GM19193 (cell line): ENCODE data around the gene DPYSL4.

ENCODE experiments used
- POLR2A ChIP-seq: IDR thresholded peaks from 4 replicates; pipeline ENCODE4 v1.6.1; 2011; ENCODE audit not compliant: insufficient read depth, insufficient read length; ENCODE audit errors: extremely low read depth

DPYSL4 gene

DNA sequence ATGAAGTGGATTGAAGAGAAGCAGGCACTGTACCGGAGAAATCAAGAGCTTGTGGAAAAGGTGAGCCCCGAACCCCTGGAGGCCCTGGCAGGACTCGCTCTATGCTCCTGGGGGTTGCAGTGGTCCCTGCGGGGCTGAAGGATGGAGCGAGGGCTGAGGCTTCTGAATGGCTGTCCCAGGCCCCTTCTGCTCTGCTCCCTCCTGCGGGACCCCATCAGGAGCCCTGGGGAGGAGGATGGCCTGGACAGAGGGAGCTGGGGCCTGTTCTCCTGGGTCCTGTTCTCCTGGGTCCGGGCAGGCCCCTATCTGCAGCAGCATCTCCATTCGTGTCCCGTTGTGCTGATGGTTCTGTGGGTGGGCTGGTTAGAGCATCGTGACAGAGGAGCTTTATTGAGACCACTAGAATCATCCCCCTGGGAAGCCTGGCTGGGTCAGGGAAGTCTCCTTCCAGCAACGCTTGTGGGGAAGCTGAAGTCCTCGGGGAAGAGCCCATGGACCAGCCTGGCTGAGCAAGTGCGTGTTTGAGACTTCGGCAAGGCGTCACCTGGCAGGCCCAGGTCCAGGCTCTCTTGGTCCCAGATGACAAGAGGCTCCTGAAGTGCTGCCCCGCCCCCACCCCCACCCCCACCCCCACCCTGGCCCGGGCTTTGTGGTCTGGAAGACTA, 41.1 kb upstream of the DPYSL4 start:
- no peak for TF ChIP-seq POLR2A

DNA sequence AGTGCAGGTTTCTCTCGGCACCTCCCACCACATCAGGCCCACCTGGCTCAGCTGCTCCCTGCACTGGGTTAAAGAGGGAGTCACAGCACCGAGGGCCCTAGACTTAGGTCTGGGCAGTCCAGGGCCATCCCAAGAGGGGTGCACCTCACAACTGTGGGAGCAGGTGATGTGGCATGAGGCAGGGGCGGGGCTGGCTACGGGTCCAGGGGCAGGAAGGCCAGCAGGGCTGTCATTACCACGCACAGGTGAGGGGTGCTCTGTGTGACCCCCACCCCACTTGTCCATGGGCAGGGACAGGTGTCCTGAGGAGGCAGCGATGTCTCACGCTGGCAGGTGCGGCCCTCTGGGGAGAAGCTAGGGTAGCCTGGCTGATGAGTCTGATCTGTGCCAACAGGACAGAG, 40.5 kb upstream of the DPYSL4 start:
- no peak for TF ChIP-seq POLR2A

DNA sequence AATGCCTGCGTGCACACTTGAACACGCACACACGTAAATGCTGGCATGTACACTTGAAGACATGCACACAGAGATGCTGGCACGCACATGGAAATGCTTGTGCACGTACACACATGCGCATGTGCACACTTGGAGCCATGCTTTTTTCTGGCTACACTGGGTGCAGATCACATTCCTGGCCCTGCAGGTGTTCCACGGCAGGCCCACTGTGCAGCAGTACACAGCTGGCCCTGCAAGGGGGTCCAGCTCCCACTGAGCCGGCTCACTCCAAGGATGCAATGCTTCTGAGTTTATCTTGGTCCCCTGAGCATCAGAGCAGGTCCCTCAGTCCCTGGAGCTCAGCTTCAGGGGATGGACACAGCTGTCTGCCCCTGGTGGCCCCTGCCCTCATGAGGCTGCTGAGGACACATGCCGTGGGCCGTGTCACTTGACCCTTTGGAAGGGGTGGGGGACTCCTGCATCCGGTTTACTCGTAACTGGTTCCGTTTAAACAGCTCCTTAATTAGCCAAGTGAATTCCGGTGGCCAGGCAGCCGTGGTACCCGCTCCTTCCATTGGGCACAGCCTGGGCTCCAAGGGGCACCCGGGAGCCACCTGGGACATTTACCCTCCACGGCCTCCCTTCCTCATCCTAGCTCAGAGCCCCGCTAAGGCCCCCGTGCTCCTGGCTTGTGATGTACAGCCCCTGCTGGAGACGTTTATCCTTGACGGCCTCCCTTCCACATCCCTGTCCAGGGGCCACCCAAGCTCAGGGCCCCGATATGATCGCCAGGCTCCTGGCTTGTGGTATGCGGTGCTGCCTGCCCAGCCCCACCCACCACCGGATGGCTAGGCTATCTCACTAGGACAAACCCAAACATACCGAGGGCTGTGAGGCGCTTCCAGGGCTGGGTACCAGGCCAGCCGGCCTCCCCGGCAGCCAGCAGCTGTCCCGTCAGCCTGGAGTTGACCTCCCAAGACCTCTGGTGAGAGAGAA, 39.5 kb upstream of the DPYSL4 start:
- no peak for TF ChIP-seq POLR2A

DNA sequence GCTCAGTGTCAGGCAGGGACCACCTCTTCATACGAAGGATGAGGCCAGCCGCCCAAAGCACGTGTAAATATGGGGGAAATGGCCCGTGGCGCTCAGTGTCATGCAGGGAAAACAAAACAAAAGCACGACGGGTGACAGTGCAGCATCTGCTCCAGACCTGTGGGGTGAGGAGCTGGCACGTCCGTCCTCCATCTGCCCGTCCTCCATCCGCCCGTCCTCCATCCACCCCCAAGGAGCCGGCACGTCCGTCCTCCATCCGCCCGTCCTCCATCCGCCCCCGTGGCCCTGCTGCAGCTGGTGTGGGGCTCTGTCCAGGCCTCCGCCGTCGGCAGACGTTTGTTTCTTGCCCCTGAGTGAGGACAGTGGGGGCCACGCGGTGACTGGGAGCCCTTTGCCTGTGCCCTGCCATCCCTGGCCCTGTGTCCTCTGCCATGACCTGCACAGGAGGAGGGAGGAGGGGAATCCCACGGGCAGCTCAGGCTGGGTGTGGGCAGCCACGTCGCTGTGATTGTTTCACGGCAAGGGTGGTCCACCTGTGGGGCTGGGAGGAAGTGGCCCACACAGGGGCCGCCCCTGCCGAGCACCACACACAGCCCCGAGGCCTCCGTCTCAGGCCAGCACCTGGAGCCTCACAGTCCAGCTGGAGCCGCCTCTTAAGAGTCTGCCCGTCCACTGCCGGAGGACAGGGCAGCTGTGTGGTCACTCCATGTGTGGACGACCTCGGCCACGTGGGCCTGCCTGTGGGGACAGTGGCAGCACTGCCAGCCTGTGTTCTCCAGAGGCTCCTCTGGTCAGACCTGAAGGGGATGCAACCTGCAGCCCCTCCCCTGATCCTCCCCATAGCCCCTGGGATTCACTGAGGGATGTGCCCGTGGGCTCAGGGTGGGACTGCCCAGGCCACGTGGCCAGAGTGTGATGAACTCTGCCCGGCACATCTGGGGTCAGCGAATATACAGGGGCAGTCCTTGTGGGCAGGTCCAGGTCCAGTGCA, 38.2 kb upstream of the DPYSL4 start:
- no peak for TF ChIP-seq POLR2A

DNA sequence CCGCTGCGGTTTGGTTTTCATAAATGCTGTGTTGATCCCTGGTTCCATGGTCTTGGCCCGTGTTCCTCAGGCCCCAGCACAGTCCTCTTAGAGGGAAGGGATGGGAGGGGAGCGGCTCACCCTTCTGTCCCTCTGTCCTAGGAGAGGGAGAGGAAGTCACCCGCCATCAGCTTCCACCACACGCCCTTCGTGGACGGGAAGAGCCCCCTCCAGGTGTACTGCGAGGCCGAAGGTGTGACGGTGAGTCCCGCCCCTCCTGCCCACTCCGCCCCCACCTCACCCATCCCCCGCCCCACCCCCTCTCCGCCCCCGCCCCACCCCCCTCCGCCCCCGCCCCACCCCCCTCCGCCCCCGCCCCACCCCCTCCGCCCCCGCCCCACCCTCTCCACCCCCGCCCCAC, 37.5 kb upstream of the DPYSL4 start:
- TF ChIP-seq POLR2A: no peak

DNA sequence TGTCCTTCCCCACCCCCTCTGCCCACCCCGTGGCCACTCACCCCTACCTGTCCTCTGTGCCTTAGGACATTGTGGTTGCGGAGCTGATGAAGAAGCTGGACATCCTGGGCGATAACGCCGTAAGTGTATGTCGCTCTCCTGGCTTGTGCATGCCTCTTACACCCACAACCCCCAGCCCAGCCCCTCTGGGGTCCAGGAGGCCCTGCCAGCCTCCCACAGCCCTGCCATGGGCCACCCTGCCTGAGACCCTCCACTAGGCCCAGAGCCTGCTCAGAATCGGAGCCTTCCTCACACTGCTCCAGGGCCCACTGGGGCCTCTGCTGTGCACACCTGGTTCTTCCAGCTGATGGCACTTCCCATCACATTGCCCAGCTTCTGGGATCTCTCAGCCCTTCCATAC, 36.8 kb upstream of the DPYSL4 start:
- no peak for TF ChIP-seq POLR2A

DNA sequence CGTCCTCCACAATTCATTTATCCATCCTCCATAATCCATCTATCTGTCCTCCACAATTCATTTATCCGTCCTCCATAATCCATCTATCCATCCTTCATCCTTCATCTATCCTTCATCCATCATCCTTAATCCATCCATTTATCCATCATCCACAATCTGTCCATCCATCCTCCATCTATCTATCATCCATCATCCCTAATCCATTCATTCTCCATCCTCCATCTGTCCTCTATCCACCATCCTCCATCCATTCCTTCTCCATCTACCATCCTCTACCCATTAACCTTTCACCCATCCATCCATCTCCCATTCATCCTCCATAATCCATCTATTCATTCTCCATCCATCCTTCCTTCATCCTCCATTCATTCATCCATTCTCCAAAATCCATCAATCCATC, 36.0 kb upstream of the DPYSL4 start:
- no peak for TF ChIP-seq POLR2A

DNA sequence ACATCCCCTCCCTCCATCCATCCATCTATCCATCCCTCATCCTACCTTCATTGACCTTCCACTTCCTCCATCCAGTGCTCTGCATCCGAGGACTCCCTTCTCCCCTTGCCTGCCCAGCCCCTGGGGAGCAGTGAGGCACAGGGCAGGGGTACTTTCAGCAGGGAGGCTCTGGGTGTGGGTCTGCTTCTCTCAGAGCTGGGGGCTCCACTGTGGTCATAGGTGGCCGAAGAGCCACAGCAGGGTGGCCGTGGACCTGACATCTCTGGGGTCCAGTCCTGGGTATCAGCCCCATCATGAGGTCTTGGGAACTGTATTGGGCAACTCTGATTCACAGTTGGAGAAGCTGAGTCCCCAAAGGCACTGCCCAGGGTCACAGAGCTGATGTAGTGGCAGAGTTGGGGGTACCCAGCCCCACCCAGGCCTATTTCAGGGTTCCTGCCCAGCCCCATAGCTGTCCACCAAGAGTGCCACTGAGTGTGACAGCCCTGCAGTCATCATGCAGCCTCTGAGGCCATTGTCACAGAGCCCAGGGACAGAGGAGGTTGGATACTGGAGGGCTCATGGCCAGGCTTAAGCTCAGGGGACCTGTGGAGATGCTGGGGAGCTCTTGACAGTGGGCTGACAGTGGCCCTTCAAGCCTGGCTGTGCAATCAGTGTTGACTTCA, 35.3 kb upstream of the DPYSL4 start:
- TF ChIP-seq POLR2A: no peak

DNA sequence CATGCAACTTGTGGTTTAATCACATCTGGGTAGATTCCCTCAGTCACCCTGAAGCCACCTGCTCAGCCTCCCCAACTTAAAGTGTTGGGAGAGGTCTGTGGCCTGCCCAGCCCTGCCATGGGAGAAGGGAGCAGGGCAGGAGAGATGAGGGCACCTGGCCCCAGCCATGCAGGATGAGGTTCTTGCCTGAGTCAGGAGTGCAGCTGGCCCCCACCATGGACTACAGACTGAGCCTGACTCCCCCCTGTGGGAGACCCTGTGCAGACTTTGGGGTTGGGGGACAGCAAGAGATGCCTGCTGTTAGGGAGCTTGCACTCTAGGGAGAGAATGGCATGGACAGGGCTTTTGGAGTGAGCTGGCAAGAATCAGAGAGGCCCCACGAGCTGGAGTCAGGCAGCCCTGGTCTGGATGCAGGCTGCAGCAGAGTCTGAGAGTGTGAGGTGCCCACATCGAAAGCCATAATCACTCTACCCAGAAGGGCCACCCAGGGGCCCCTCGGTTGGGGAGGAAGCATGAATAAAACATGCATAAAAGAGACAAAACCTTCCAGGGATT, 34.7 kb upstream of the DPYSL4 start:
- no peak for TF ChIP-seq POLR2A

DNA sequence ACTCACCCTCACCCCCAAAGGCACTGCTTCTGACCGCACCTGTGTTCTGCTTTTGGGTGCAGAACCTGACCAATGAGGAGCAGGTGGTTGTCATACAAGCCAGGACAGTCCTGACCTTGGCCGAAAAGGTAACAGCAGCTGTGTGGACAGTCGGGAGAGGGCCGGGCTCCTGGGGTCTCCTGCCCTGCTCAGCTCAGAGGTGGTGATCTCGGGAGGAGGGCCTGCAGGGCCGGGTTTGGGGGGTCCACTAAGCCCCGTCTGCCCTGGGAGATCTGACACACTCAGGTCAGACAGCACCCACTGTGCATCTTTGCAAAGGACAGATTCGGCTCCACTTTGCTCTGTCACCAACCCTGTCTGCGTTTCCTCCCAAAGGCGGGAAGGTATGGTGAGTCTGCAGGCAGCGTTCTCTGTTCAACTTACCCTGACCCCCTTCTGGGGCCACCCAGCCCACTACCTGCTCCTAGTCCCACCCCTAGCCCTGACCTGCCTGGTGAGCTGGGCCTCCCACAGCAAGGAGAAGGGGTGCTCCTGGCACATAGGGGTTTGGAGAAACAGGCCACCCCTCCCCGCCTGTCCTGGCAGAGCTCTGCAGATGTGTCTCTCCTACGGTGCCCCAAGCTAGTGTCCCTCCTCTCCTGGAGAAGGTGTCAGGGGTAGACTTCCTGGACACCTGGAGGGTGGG, 33.7 kb upstream of the DPYSL4 start:
- no peak for TF ChIP-seq POLR2A

DNA sequence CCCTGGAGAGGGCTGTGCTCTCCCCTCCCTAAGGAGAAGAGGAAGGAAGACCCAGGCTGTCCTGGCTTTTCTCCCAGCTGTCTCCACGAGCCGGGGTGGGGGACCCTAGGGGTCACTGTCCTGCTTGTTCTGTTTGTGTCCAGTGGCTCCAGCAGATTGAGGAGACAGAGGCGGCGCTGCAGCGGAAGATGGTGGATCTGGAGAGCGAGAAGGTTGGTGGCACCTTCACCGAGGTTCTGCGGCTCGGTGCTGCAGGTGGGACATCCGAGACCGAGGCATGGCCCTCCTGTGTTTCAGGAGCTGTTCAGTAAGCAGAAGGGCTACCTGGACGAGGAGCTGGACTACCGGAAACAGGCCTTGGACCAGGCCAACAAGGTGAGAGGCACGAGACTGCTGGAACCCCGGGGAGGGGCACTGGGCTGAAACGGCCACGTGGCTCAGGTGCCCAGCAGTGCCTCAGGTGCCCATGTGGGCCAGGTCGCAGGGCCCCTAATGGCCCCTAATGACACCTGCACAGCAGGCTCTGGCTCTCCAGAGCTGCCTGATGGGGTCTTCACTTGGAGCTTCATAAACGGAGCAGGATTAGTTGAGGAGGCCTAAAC, 33.0 kb upstream of the DPYSL4 start:
- TF ChIP-seq POLR2A: no peak

DNA sequence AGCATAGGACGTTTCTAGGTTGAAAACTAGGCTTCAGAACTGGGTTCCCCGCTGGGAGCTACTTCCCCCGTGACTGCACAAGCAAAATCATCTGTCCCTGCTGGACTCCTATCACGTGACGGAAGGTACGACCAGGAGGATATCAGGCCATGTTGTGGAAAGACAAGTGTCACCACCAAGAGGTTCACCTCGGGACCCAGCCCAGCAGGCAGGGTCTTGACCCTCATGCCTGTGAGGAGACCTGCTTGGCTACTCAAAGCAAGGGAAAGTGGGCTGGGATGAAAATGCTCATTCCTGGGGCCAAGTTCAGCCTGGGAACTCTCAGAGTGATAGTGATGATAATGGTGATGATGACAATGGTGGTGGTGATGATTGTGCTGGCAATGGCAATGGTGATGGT, 32.3 kb upstream of the DPYSL4 start:
- TF ChIP-seq POLR2A: no peak

DNA sequence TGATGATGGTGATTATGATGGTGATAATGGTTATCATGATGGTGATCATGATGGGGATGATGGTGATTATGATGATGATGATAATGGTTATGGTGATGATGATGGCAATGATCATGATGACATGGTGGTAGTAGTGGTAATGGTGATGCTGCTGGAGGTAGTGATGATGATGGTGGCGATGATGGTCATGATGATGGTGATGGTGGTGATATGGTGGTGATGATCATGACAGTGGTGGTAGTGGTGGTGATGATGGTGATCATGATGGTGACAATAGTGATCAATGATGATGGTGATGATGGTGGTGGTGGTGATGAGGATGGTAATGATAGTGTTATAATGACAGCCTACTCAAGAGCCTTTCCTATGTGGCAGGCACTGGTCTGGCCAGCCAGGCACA, 31.8 kb upstream of the DPYSL4 start:
- TF ChIP-seq POLR2A: no peak
